NCI-H2029 (cell line): ENCODE data around the gene MTMR12.
"Not testable (repeated sequence)": the region's sequence is repeated elsewhere in the genome, so short reads cannot be mapped to it uniquely, and the experiment has no call there.

ENCODE experiments used
- DNase-seq: peaks from one replicate; lab custom pipeline; 2025; lab: John Stamatoyannopoulos, UW

Gene MTMR12

GRCh38 chr5:32323741-32324140, 11.0 kb upstream of the MTMR12 start:
- DNase-seq, result no peak

- DNase-seq, result no peak
Measured at GRCh38 chr5:32322882-32323281, 10.1 kb upstream of the MTMR12 start.

GRCh38 chr5:32321787-32322186, 9.0 kb upstream of the MTMR12 start:
- not testable (repeated sequence) for DNase-seq

- DNase-seq, result no peak
Measured at GRCh38 chr5:32320576-32320975, 7.8 kb upstream of the MTMR12 start.

GRCh38 chr5:32319926-32320543, 7.3 kb upstream of the MTMR12 start:
- no peak for DNase-seq

GRCh38 chr5:32319392-32319791, 6.7 kb upstream of the MTMR12 start:
- DNase-seq, result no peak

- no peak for DNase-seq
Measured at GRCh38 chr5:32317041-32317440, 4.3 kb upstream of the MTMR12 start.

GRCh38 chr5:32315221-32316014, 2.7 kb upstream of the MTMR12 start:
- DNase-seq, result no peak

GRCh38 chr5:32314658-32315057, 1.9 kb upstream of the MTMR12 start:
- no peak for DNase-seq

- not testable (repeated sequence) for DNase-seq
Measured at GRCh38 chr5:32314152-32314488, 1.4 kb upstream of the MTMR12 start.

GRCh38 chr5:32312197-32312594, 543 bp downstream of the MTMR12 start:
- peak; percentile 27 for DNase-seq

- no peak for DNase-seq
Measured at GRCh38 chr5:32311404-32312196, 1.1 kb downstream of the MTMR12 start.

- no peak for DNase-seq
Measured at GRCh38 chr5:32309761-32310160, 3.0 kb downstream of the MTMR12 start.

GRCh38 chr5:32308946-32309345, 3.8 kb downstream of the MTMR12 start:
- DNase-seq, result no peak

- DNase-seq, result no peak
Measured at GRCh38 chr5:32307769-32308194, 5.0 kb downstream of the MTMR12 start.

GRCh38 chr5:32304622-32305021, 8.1 kb downstream of the MTMR12 start:
- DNase-seq, result no peak

- no peak for DNase-seq
Measured at GRCh38 chr5:32303755-32304120, 9.0 kb downstream of the MTMR12 start.

GRCh38 chr5:32302835-32303754, 9.6 kb downstream of the MTMR12 start:
- no peak for DNase-seq

- no peak for DNase-seq
Measured at GRCh38 chr5:32301891-32302290, 10.8 kb downstream of the MTMR12 start.

GRCh38 chr5:32299059-32299677, 13.6 kb downstream of the MTMR12 start:
- DNase-seq, result no peak

- no peak for DNase-seq
Measured at GRCh38 chr5:32298059-32298415, 14.7 kb downstream of the MTMR12 start.
